Suprapubic skin (tissue), 4 donors: Measurements from ENCODE around the gene FRMD1. TPM values are rescaled to one million over a fixed set of nuclear protein-coding genes. Genes with fewer than 3 reads are reported as not detected.

ENCODE experiments used
- DNase-seq, 2 donors: peaks; one replicate each; pipeline ENCODE4 v3.0.0-alpha.2; 2019; ENCODE audit warnings: low spot score in 2 of 2
- H3K27ac ChIP-seq: fragments of 200-600 bp; sonication (generic); one replicate; pipeline ENCODE4 v1.5.1; 2019
- H3K27me3 ChIP-seq: fragments of 200-600 bp; sonication (generic); one replicate; pipeline ENCODE4 v1.5.1; 2019
- H3K36me3 ChIP-seq: fragments of 200-600 bp; sonication (generic); one replicate; pipeline ENCODE4 v1.5.1; 2019
- H3K4me1 ChIP-seq: fragments of 200-600 bp; sonication (generic); one replicate; pipeline ENCODE4 v1.5.1; 2019
- H3K4me3 ChIP-seq: fragments of 200-600 bp; sonication (generic); one replicate; pipeline ENCODE4 v1.5.1; 2019; ENCODE audit warnings: mild to moderate bottlenecking
- H3K9me3 ChIP-seq: fragments of 200-600 bp; sonication (generic); one replicate; pipeline ENCODE4 v1.5.1; 2019
- EP300 ChIP-seq: sonication (generic); formaldehyde crosslinking; IDR thresholded peaks from one replicate; pipeline ENCODE4 v1.6.1; 2017; ENCODE audit warnings: antibody characterized with exemption
- POLR2A ChIP-seq, 2 donors: fragments of 450-650 bp; IDR thresholded peaks; one replicate each; pipeline ENCODE4 v1.6.1; 2017; ENCODE audit warnings: antibody characterized with exemption in 2 of 2, mild to moderate bottlenecking in 2 of 2, moderate library complexity in 2 of 2
- POLR2AphosphoS5 ChIP-seq, 3 donors: sonication (generic); formaldehyde crosslinking; IDR thresholded peaks; one replicate each; pipeline ENCODE4 v1.6.1; 2017; ENCODE audit warnings: antibody characterized with exemption in 3 of 3
- WGBS: methylation state at CpG from one replicate; pipeline ENCODE4 v1.1.5; 2018; 5-methylcytosine and 5-hydroxymethylcytosine counted together
- total RNA-seq, 4 donors: library from RNA; depleted of rRNA; stranded (reverse); fragments of >200 nt; gene quantifications; one replicate each; pipeline ENCODE4 v1.1.0, GENCODE V29; 2016
- TF ChIP-seq, protein P1 (sequence below), 2 donors: fragments of 200-600 bp in 1 of 2; fragments of 450-650 bp in 1 of 2; sonication (generic) in 1 of 2; IDR thresholded peaks; one replicate each; pipeline ENCODE4 v1.5.1; 2016 to 2019; ENCODE audit warnings: antibody characterized with exemption in 2 of 2, mild to moderate bottlenecking in 1 of 2, moderate library complexity in 1 of 2

Gene FRMD1
- total RNA-seq, 4 donors from 2014 or later = 0.64 to 2.6 (median 1.5) TPM

DNA sequence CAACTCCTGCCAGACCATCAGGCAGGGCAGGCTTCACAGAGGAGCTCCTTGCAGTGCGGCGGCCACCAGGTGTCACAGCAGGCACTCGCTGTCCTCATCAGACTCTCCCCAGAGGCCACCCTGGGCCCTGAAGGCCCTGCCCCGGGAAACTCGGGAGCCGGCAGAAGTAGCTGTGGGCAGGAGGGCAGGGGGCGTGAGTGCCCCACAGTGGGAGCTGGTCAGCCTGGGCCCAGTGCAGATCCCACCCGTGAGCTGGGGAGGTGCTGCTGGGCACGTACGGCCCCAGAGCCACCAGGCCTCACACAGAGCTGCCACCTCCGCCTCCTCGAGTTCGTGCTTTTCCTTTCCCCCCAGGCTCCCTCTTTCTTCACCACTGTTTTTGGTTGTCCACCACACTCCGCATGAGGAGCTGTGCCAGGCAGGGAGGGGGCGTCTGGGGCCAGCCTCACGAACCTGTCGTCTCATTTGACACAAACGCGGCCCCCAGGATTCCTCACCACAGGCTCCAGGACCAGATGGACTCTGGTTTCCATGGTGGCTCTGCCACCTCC lies 33.8 kb downstream of the FRMD1 start:
- 93% methylated on average over 18 of the region's 19 CpGs for WGBS
- H3K27me3 ChIP-seq = no peaks in the 10 kb centered on the region
- DNase-seq = peak; percentile 48 to 73
- peaks cover 9% of the 10 kb centered on the region for H3K4me1 ChIP-seq
- H3K27ac ChIP-seq = no peak overlapping the region
- no peak for TF ChIP-seq EP300
- TF ChIP-seq, protein P1, sequence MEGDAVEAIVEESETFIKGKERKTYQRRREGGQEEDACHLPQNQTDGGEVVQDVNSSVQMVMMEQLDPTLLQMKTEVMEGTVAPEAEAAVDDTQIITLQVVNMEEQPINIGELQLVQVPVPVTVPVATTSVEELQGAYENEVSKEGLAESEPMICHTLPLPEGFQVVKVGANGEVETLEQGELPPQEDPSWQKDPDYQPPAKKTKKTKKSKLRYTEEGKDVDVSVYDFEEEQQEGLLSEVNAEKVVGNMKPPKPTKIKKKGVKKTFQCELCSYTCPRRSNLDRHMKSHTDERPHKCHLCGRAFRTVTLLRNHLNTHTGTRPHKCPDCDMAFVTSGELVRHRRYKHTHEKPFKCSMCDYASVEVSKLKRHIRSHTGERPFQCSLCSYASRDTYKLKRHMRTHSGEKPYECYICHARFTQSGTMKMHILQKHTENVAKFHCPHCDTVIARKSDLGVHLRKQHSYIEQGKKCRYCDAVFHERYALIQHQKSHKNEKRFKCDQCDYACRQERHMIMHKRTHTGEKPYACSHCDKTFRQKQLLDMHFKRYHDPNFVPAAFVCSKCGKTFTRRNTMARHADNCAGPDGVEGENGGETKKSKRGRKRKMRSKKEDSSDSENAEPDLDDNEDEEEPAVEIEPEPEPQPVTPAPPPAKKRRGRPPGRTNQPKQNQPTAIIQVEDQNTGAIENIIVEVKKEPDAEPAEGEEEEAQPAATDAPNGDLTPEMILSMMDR (IDR thresholded peaks at IDR 0.05) = no peak
- TF ChIP-seq POLR2AphosphoS5 (IDR thresholded peaks at IDR 0.05) = no peak
- TF ChIP-seq POLR2A (IDR thresholded peaks at IDR 0.05) = no peak
- H3K9me3 ChIP-seq = no peaks in the 10 kb centered on the region
- no peak overlapping the region for H3K4me3 ChIP-seq
- H3K36me3 ChIP-seq = no peaks in the 10 kb centered on the region

DNA sequence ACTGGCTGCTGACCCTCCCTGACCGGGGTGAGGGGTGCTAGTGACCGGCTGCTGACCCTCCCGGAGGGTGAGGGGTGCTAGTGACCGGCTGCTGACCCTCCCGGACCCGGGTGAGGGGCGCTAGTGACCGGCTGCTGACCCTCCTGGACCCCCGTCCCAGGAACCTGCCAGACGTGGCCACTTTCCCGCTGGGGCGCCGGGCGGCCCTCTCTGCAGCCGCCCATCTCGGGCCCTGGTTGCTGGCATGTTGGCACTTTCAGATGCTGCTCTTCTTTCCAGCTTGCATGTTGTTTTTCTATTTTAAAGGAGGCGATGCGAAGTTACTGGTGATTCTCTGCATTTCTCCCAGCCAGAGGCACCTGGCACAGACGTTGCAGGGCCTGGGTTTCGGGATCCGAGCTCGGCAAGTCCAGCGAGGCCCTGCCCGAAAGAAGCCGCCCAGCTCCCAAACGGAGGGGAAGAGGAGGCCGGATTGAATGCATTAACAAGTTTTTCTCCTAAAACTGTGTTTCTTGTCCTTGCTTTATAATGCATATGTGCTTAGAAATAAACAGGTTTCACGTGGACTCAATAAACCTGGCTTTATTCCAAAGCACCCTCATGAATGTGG lies 34.4 kb downstream of the FRMD1 start:
- no peaks in the 10 kb centered on the region for H3K27me3 ChIP-seq
- H3K9me3 ChIP-seq = no peaks in the 10 kb centered on the region
- no peak overlapping the region for H3K27ac ChIP-seq
- H3K4me3 ChIP-seq = no peak overlapping the region
- no peaks in the 10 kb centered on the region for H3K36me3 ChIP-seq
- 87% methylated on average over 22 of the region's 28 CpGs for WGBS
- DNase-seq = peak in 1 of 2 donors; percentile 53
- peaks cover 9% of the 10 kb centered on the region for H3K4me1 ChIP-seq
- TF ChIP-seq EP300 (no peak), POLR2AphosphoS5 (IDR thresholded peaks at IDR 0.05) (no peak), POLR2A (IDR thresholded peaks at IDR 0.05) (no peak)
- TF ChIP-seq, protein P1 (IDR thresholded peaks at IDR 0.05) = no peak

DNA sequence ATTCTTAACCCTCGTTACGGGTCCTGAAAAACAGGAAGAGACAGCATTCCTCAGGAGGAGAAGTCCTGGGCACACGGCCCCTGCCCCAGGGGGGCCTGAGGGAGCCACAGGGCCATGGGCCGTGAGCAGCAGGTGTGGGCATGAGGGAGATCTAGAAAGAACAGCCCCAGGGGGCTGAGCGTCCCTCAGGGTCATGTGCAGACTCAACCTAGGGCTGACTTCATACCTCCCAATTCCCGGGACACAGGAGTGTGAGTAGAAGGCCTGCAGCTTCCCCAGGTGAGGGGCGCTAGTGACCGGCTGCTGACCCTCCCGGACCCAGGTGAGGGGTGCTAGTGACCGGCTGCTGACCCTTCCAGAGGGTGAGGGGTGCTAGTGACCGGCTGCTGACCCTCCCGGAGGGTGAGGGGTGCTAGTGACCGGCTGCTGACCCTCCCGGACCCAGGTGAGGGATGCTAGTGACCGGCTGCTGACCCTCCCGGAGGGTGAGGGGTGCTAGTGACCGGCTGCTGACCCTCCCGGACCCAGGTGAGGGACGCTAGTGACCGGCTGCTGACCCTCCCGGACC lies 35.1 kb downstream of the FRMD1 start:
- H3K36me3 ChIP-seq = no peaks in the 10 kb centered on the region
- no peak overlapping the region for H3K27ac ChIP-seq
- no peak overlapping the region for H3K4me3 ChIP-seq
- no peaks in the 10 kb centered on the region for H3K9me3 ChIP-seq
- no peaks in the 10 kb centered on the region for H3K27me3 ChIP-seq
- peaks cover 9% of the 10 kb centered on the region for H3K4me1 ChIP-seq
- WGBS = 70% methylated on average over 7 of the region's 21 CpGs
- peak in 1 of 2 donors; percentile 30 for DNase-seq
- TF ChIP-seq POLR2AphosphoS5 (IDR thresholded peaks at IDR 0.05) = no peak
- TF ChIP-seq, protein P1 (IDR thresholded peaks at IDR 0.05) = no peak
- TF ChIP-seq POLR2A (IDR thresholded peaks at IDR 0.05) = no peak
- TF ChIP-seq EP300 = no peak

DNA sequence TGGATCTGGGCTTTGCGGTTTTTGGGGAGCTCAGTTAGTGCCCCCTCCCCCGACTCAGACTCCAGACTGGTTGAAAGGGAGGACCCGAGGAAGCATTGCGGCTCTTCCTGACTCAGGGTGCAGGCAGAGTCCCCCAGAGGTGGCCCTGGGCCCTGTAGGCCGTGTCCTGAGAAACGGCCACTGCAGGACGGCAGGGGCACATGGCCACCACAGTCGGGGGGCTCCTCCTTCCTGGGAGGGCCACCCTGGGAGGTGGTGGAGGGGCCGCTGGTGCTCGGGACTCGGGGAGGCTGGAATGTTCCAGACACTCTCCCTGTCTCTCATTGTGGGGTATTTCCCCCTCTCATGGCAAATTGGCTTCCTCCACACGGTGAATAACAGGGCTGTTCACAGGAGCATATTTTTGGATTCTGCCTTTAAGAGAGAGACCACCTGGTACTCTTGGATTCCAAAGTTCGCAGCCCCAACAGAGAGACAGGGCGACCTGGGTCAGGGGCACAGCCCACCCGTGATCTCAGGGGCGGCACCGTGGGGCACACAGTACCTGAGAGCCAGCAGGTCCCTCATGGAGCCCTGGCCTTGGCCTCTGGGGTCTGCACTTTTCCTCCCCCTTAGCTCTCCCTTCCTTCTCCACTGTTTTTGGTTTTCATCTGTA lies 35.7 kb downstream of the FRMD1 start:
- Histone ChIP-seq H3K27me3 (no peaks in the 10 kb centered on the region), H3K9me3 (no peaks in the 10 kb centered on the region), H3K4me3 (no peak overlapping the region), H3K4me1 (peaks cover 12% of the 10 kb centered on the region), H3K27ac (no peak overlapping the region), H3K36me3 (no peaks in the 10 kb centered on the region)
- TF ChIP-seq POLR2A (IDR thresholded peaks at IDR 0.05) (no peak), POLR2AphosphoS5 (IDR thresholded peaks at IDR 0.05) (no peak), EP300 (no peak)
- TF ChIP-seq, protein P1 (IDR thresholded peaks at IDR 0.05) = no peak
- WGBS = 87% methylated on average over 7 of the region's 17 CpGs
- DNase-seq = peak in 1 of 2 donors; percentile 22
